OCI-M2 (cell line): Measurements from ENCODE around the gene PLS3.

ENCODE experiments used
- DNase-seq: peaks from one replicate; lab custom pipeline; 2025; ENCODE audit not compliant: unreplicated experiment; lab: John Stamatoyannopoulos, UW

The PLS3 gene

GRCh38 chrX:115565888-115566287 lies 4.9 kb downstream of the PLS3 start:
- DNase-seq: no peak

GRCh38 chrX:115571712-115572111 lies 10.7 kb downstream of the PLS3 start:
- DNase-seq: no peak

DNA sequence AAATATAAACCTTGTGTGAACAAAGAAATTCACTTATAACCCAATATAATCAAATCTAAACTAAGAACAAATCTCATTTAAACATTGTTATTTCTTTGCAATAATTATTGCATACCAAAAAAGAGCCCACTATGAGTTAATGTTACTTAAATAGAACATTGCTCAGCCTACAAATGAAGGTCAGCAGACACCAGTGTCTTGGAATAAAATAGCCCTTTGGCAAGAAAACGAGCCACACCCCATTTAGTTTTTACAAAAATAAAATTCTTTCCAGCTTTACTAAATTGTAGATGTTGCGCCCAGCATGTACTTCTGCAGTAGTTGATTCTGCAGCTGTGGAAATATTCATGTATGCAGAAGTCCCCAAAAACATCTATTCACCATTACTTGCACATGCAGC lies 12.2 kb downstream of the PLS3 start:
- no peak for DNase-seq

DNA sequence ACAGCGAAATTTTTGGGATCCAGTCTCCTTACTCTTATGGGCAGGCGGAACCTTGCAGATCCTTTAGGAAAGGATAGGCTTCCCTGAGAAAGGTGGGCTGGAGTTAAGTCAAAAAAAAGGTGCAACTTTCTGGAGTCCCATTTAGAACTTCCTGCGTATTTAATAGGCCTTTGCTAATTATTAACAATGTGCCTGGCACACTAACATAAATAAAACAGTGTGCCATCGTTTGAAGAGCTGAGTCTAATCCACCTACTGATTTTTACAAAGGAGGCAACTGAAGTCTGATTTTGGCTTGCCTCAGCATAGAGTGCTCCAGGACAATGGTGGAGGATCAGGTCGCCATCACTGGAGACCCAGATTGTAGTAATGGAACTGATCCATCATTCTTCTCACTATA lies 15.7 kb downstream of the PLS3 start:
- DNase-seq: no peak

GRCh38 chrX:115579327-115579726 lies 18.4 kb downstream of the PLS3 start:
- no peak for DNase-seq

GRCh38 chrX:115579786-115580294 lies 18.9 kb downstream of the PLS3 start:
- no peak for DNase-seq

GRCh38 chrX:115581759-115582615 lies 21.0 kb downstream of the PLS3 start:
- DNase-seq: no peak

DNA sequence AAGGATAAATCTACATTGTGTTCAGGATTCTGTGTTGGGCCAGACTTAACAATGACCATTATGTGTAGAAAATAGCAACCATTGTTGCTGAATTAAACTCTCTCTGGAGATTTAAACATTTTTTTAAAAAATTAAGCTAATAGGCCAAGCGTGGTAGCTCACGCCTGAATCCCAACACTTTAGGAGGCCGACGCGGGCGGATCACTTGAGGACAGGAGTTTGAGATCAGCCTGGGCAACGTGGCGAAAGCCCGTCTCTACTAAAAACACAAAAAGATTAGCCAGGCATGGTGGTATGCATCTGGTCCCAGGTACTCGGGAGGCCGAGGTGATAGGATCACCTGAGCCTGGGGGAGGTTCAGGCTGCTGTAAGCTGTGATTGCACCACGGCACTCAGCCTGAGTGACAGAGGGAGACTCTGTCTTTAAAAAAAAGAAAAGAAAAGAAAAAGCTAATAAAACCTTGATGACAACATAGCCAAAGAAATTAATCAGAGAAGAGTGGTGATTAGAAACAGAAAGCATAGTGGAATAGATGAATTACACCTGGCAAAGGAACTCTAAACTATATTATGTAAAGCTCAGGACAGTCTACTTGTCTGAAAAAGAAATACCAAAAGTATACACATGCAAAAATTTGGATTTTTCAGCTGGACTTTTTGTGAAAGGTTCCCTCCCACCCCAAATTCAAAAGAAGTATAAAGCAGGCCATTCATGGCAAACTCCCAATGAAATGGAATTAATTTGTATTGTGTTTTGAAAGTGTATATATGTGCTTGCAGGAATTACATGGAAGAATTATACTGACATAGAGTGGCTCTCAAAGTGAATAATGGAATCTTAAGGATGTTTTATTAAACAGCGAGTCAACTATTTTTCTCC lies 21.9 kb downstream of the PLS3 start:
- DNase-seq: no peak

- DNase-seq: no peak
Observed at GRCh38 chrX:115583496-115584004, 22.6 kb downstream of the PLS3 start.

- DNase-seq: no peak
Observed at GRCh38 chrX:115584696-115585095, 23.7 kb downstream of the PLS3 start.

DNA sequence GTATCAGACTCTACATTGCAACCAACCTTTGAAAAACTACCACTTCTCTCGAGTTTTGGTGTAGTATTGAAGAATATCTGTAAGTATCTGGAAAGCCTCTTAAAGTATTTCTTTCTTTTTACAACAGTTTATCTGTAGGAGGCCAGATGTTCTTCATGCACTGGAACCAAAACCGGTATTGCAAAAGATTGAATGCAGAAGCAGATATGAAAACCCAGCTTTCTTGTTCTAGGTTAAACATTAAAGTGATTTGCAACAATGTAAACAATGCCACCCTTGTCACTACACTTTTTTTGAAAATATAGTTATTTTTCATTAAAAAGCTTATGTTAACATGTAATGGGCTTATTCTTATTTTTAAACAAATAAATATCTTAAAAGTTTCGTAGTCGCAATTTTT lies 27.2 kb downstream of the PLS3 start:
- DNase-seq: no peak

DNA sequence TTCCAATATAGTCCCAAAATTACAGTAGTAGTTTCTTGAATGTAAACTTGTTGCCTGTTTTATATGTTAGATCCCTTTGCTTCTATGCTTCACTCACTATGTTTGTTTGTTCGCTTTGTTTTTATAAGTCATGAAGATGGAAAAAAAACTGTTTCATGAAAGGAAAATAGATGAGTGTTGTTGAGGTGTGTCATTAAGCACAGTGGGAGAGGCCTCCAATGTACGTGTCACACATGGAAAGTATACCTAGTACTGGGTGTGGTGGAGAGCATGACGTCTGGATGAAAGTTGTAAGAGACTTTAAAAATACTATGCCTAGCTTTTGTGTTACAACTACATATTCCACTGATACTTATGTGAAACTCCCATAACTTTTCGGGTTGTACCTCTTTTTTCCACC lies 28.4 kb downstream of the PLS3 start:
- DNase-seq: no peak

GRCh38 chrX:115591420-115591819 lies 30.4 kb downstream of the PLS3 start:
- no peak for DNase-seq

DNA sequence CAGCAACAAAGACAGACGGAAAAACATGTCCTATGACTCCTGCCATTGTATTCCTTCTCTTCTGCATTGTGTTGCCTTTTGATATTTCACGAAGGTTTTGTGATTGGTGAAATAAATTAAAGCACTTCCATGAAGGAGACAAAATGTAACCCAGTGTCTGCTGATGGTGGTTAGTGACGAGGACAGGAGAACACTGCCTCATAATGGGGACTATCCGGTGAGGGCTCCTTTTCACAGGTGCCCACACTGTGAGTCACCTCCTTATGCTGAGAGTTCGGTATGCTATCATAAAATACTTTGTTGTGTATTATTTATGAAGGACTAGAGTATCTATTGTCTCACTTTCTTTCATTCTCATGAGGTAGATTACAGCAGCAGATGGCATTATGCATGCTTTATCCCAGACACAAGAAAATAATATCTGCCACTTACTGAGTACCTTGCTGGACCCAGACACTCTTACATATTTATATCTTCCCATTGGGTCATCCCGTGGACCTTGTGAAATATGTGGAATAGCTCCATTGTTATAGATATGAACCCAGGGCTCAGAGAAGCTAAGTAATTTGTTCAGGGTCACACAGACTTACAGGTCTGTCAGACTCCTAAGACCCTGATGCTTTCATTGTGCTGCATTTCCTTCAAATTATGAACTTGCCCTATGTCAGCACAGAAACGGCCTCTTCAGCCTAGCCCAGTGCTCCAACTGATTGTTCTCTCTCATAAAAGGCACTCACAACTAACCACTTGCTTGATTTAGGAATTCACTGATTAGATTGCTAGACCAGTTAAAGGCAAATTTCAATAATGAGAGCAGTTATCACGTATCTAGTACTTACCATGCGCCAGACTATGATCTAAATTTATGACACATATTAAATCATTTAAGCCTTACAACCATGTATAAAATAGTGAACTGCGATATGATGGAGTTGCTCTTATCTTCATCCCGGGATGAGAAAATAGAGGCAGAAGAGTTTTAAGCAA lies 31.2 kb downstream of the PLS3 start:
- DNase-seq: no peak

DNA sequence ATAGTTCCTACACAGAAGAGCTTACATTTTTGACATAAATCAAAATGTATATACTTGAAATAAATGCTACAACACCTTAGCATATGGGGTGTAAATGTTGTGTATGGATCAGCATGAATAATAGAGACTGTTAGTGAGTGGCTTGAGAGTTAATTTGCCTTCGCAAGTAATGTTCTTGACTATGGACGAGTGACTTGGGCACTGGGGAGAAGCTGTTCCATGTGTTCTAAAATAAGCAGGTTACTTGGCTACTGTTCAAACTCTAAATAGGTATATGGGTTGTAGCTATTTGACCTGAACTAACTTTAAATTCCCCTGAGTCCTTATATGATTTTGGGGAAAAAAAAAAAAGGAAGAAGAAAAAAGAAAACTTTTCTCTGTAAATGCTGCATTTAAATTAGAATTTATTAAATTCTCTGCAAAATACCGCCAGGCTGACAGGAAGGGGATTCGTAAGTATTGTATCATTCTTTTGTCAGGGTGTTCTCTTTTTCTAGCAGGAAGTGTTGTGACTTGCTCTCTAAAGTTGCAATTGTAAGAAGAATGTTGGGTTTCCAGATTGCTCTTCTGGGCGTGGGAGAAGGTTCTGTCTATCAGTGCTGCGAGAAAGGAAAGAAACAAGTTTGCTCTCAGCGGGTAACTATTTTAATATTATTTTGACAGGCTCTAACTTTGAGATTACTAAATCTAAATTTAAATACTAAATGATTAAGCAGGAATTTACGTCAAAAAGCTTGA lies 32.2 kb downstream of the PLS3 start:
- DNase-seq: no peak

DNA sequence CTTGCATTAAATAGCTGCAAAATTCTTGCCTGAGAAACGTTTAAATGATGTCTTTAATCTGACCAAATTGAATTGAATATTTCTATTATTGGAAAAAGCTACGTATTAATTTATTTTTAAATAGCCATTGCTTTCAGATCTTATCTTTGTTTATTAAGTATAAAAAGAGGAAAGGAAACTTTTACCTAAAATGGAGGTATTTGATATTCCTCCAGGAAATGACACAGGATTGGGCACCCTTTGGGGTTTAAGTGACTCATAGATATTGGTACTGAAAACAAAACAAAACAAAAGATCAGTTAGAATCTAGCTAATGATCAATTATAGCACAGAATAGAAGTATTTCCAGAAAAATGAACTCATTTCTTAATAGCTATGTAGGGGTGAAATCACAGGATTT lies 34.1 kb downstream of the PLS3 start:
- no peak for DNase-seq

DNA sequence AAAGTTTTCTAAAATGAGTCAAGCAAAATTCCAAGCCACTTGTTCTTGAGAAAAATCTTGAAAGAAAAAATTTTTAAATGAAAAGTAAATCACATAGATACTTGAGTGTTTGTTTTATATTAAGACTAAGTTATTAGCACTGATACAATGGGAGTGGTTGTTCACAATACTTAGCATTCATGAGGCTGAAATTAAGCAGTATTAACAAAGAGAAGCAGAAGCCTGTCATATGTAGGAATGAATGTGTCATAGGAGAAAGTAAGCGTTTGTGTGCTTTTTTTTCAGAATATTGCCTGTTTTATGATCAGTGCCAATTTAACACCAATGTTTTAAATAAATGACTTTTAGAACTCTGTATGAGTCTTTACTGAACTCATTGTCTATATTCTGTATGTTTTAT lies 37.6 kb downstream of the PLS3 start:
- DNase-seq: no peak

GRCh38 chrX:115602308-115602707 lies 41.3 kb downstream of the PLS3 start:
- no peak for DNase-seq

DNA sequence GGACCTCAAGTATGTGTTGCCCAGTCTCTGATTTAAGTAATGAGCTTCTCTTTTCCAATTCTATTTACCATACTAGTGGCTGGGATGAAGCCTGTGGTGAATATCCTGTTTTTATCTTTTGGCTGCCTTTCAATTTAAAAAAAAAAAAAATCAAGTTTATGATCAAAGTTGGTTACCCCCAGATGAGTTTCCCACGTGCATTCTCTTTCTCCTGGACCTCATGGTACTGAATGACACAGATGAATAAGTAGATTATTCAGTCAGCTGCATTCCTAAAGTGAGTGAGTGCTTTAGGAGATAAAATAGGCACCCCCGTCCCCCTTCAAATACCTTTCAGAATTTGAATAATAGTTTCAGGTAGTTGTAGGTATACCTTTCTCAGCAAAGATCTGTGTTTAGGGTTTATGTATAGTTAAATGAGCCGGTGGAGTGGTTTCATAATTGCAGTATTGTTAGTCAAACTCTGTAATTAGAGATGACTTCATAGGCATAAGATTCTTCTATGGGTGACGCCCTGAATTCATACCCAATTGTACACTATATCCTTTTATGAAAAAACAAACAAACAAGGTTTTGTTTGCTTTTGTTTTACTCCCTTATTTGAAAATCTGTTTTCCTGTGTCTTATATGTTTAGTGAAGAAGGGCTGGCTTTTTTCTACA lies 41.9 kb downstream of the PLS3 start:
- DNase-seq: no peak
